Spleen (tissue), 11 donors: ENCODE measurements around the gene SLC6A8. TPM values are rescaled to one million over a fixed set of nuclear protein-coding genes. Genes with fewer than 3 reads are reported as not detected.

Source experiments
- DNase-seq: peaks from one replicate; pipeline ENCODE4 v3.0.0-alpha.2; 2020
- H3K27ac ChIP-seq, 8 donors: fragments of 200-600 bp; sonication (generic) in 7 of 8; 1 replicate in 4 of 8; 2 replicates in 4 of 8; pipeline versions ENCODE4 v1.5.0 to v1.8.0; 2016 to 2021; ENCODE audit warnings: inconsistent platforms in 4 of 8, mild to moderate bottlenecking in 4 of 8, moderate library complexity in 1 of 8
- H3K27me3 ChIP-seq, 7 donors: fragments of 200-600 bp; sonication (generic) in 6 of 7; replicated peaks in 1 of 7; 1 replicate in 4 of 7; 2 replicates in 3 of 7; pipeline versions ENCODE4 v1.5.0 to v1.8.0; 2016 to 2021; ENCODE audit warnings: inconsistent platforms in 3 of 7, mild to moderate bottlenecking in 1 of 7
- H3K36me3 ChIP-seq, 6 donors: fragments of 200-600 bp; sonication (generic) in 5 of 6; 1 replicate in 4 of 6; 2 replicates in 2 of 6; pipeline versions ENCODE4 v1.5.0 to v1.8.0; 2016 to 2021; ENCODE audit warnings: inconsistent platforms in 2 of 6
- H3K4me1 ChIP-seq, 6 donors: fragments of 200-600 bp; sonication (generic) in 5 of 6; 1 replicate in 3 of 6; 2 replicates in 3 of 6; pipeline versions ENCODE4 v1.5.0 to v1.8.0; 2016 to 2021; ENCODE audit warnings: inconsistent platforms in 3 of 6
- H3K4me3 ChIP-seq, 8 donors: fragments of 200-600 bp; sonication (generic) in 7 of 8; 1 replicate in 4 of 8; 2 replicates in 4 of 8; pipeline versions ENCODE4 v1.5.0 to v1.8.0; 2016 to 2021; ENCODE audit warnings: inconsistent platforms in 4 of 8, mild to moderate bottlenecking in 4 of 8, moderate library complexity in 2 of 8
- H3K9me3 ChIP-seq, 8 donors: fragments of 200-600 bp; sonication (generic) in 7 of 8; 1 replicate in 4 of 8; 2 replicates in 4 of 8; pipeline versions ENCODE4 v1.5.0 to v1.8.0; 2016 to 2021; ENCODE audit warnings: inconsistent platforms in 4 of 8
- POLR2A ChIP-seq, 3 donors: fragments of 450-650 bp; IDR thresholded peaks; one replicate each; pipeline ENCODE4 v1.5.1; 2017; ENCODE audit warnings: antibody characterized with exemption in 3 of 3, mild to moderate bottlenecking in 1 of 3
- POLR2AphosphoS5 ChIP-seq, 3 donors: sonication (generic); formaldehyde crosslinking; IDR thresholded peaks; one replicate each; pipeline ENCODE4 v1.5.1; 2017; ENCODE audit warnings: antibody characterized with exemption in 3 of 3
- WGBS, 5 donors: extraction: QIAGEN DNeasy Blood & Tissue Kit in 3 of 5; methylation state at CpG; one replicate each; pipeline versions ENCODE4 v1.1.5 to v1.1.7; 2013 to 2018; 5-methylcytosine and 5-hydroxymethylcytosine counted together
- intact Hi-C: fragments of 100-400 bp; cut with DNase I; formaldehyde crosslinking; loops from one replicate; pipeline ENCODE4 v1.15.0; 2023; ENCODE audit warnings: low total_unique reads
- polyA plus RNA-seq, 3 donors: library from polyadenylated mRNA; stranded (reverse); fragments of 200-250 nt; gene quantifications; one replicate each; pipeline ENCODE4 v1.2.1, GENCODE V29; 2013
- total RNA-seq, 7 donors: library from RNA; depleted of rRNA in 3 of 7; stranded (reverse); fragments of >200 nt in 3 of 7; fragmentation: NEBNext Ultra II Directional in 4 of 7; extraction: Animal tissue kit (Norgen Biotek cat#: 25700) in 4 of 7; gene quantifications; one replicate each; pipeline versions ENCODE4 v1.1.0 to v1.2.1, GENCODE V29; 2016 to 2021
- TF ChIP-seq, protein P1 (sequence below), 11 experiments: fragments of 200-600 bp in 7 of 11; fragments of 450-650 bp in 4 of 11; sonication (generic) in 4 of 11; IDR thresholded peaks in 8 of 11; conservative IDR thresholded peaks in 3 of 11; 1 replicate in 7 of 11; 2 replicates in 4 of 11; pipeline versions ENCODE4 v1.4.0 to v1.8.0; 2016 to 2021; ENCODE audit warnings: antibody characterized with exemption in 11 of 11, inconsistent platforms in 4 of 11, mild to moderate bottlenecking in 1 of 11
- donor health status: healthy with polysubstance abuse.
- donor health status: DM: no; HTN: no; CAD: no; lungs with moderate emphysema.
- donor health status: DM: no; HTN: no; CAD: no.
- donor health status: Bipolar disorder and iron deficiency.
- donor health status: healthy.
- donor health status: DM: no; HTN: no; CAD: no.
- donor health status: DM: yes; HTN: yes; CAD: no.

SLC6A8 gene
- total and polyA plus RNA-seq, 10 donors: 3.2 to 72.9 (median 9.6) TPM

DNA sequence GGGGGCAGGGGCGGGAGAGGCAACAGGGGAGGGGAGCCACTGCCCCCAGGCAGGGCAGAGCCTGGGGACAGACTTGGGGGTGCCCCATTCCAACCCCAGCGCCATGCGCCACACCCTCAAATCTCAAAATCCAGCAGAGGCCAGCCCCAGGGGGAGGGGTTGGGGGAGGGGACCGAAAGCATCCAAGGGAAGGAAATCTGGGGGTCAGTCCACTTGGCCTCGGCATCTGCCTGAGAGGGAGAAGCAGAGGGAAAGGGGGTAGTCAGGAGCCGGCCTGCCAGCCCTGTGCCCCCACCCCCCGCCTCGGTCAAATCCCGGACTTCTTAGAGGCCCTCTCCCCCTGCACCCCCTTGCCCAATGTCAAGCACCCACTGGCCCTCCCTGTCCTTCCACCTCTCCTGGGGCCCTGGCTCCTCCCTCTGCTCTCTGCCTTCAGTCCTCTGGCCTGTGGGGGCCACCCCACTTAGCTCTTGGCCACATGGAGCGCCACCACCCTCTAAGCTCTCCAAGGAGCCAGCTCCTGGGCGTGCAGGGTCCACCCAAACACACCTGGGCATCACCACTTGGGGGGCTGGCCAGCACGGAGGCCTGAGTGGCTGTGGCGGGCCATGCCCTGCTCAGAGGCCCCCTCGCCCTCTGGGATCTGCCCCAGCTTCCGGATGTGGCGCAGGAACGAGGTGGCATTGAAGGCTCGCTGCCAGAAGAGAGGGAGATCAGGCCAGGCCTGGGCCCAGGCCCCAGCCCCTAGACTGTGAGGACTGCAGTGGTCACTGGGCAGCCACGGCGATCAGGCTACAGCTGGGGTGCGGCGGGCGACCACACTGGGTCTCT is 17.6 kb upstream of the SLC6A8 start:
- Histone ChIP-seq H3K27ac (no peak overlapping the region), H3K27me3 (peaks cover 0 to 51% (median 15%) of the 10 kb centered on the region in 7 donors), H3K9me3 (peaks cover 0 to 1% (median 0%) of the 10 kb centered on the region in 8 donors), H3K4me1 (peaks cover 0 to 10% (median 3%) of the 10 kb centered on the region in 6 donors), H3K4me3 (no peak overlapping the region), H3K36me3 (no peaks in the 10 kb centered on the region)
- intact Hi-C loops: loop anchor here (10.0 kb wide), 1 partner anchor 55 kb away; no protein-coding TSS in a partner anchor
- peak; percentile 70 for DNase-seq
- 60 to 88% (median 79%) methylated on average over 5 to 23 of the region's 23 CpGs for WGBS, 5 donors
- no peak for TF ChIP-seq POLR2AphosphoS5 (IDR thresholded peaks at IDR 0.05)
- TF ChIP-seq, protein P1, sequence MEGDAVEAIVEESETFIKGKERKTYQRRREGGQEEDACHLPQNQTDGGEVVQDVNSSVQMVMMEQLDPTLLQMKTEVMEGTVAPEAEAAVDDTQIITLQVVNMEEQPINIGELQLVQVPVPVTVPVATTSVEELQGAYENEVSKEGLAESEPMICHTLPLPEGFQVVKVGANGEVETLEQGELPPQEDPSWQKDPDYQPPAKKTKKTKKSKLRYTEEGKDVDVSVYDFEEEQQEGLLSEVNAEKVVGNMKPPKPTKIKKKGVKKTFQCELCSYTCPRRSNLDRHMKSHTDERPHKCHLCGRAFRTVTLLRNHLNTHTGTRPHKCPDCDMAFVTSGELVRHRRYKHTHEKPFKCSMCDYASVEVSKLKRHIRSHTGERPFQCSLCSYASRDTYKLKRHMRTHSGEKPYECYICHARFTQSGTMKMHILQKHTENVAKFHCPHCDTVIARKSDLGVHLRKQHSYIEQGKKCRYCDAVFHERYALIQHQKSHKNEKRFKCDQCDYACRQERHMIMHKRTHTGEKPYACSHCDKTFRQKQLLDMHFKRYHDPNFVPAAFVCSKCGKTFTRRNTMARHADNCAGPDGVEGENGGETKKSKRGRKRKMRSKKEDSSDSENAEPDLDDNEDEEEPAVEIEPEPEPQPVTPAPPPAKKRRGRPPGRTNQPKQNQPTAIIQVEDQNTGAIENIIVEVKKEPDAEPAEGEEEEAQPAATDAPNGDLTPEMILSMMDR (IDR thresholded peaks at IDR 0.05 in 8 of 11, conservative IDR thresholded peaks at IDR 0.05 in 3 of 11): no peak
- TF ChIP-seq POLR2A (IDR thresholded peaks at IDR 0.05): no peak

DNA sequence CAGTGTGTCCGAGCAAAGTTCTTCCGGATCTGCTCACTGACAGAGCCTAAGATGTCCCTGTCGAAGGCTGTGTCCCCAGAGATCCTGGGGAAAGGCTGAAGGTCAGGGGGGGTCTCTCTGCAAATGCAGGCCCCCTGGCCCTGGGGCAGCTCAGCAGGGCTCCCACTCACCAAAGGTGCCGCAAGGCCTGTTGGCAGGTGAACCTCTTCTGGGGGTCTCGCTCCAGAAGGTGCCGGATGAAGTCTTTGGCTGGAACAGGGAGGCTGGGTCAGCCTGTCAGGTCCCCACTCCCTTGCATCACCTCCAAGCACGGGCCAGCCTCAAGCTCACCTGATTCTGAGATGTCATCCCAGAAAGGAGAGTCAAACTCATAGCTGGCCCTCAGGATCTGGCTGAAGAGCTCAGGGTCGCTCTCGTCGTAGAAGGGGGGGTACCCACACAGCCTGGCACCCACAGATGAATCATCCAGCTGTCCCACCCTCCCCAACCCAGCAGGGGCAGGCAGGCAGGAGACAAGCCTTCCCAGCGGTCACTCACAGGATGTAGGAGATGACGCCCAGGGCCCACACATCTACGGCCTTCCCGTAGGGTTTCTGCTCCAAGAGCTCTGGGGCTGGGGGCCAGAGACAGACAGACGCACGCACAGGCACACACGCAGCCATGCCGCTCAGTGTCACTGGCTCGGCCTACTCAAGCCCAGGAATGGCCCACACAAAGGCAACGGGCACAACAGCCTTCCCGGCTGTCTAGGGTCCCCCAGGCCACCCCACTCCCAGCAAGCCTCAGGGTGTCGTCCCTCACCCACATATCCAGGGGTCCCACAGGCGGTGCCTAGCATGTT is 16.8 kb upstream of the SLC6A8 start:
- 80 to 93% (median 89%) methylated on average over 1 to 23 of the region's 23 CpGs for WGBS, 5 donors
- H3K27me3 ChIP-seq: peaks cover 0 to 51% (median 15%) of the 10 kb centered on the region in 7 donors

DNA sequence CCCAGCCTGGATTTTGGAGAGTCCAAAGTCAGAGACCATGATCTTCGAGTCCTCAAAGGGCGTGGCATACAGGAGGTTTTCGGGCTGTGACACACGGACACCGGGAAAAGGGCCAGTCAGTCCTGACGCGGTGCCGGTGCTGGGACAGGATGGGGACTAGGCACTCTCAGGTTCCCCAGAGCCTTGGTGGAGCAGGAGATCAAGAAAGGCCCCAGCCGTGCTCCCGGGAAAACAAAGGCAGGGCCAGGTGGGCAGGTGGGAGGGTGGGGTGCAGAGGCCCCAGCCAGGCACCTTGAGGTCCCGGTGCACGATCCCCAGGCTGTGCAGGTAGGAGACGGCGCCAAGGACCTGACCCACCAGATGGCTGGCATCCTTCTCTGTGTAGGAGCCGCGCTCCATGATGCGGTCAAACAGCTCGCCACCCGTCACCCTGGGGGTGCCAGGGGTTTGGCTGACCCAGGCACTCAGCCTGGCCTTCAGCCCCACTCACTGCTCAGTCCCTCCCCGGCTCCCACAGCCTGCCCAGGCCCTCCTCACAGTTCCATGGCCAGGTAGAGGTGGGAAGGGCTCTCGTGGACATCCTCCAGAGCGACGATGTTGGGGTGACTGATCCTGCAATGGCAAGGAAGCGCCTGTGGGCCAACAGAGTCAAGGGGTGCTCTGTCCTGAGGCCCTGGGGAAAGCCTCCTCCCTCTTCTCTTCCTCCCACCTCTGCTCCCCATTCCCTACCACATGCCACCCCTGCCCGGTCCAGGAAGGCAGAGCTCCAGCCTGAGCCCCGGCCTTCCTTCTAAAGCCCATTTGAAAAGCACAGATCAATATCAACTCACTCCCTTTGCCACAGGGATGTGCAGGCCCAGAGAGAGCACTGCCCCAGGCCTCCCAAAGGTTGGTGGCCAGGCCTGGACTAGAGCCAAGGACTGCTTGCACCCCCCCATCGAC is 15.9 kb upstream of the SLC6A8 start:
- H3K9me3 ChIP-seq: no peaks in the 10 kb centered on the region
- 86 to 93% (median 89%) methylated on average over 2 to 27 of the region's 27 CpGs for WGBS, 5 donors
- TF ChIP-seq, protein P1 (IDR thresholded peaks at IDR 0.05 in 8 of 11, conservative IDR thresholded peaks at IDR 0.05 in 3 of 11): no peak
- no peak for TF ChIP-seq POLR2AphosphoS5 (IDR thresholded peaks at IDR 0.05)
- TF ChIP-seq POLR2A (IDR thresholded peaks at IDR 0.05): no peak
- peaks cover 0 to 10% (median 3%) of the 10 kb centered on the region in 6 donors for H3K4me1 ChIP-seq
- peaks cover 0 to 52% (median 15%) of the 10 kb centered on the region in 7 donors for H3K27me3 ChIP-seq
- no peak overlapping the region for H3K27ac ChIP-seq
- DNase-seq: peak; percentile 72
- H3K4me3 ChIP-seq: no peak overlapping the region
- intact Hi-C loops: no loop called here
- H3K36me3 ChIP-seq: no peaks in the 10 kb centered on the region

More for the DNA sequence above, 16.8 kb upstream of the SLC6A8 start:
- TF ChIP-seq, protein P1 (IDR thresholded peaks at IDR 0.05 in 8 of 11, conservative IDR thresholded peaks at IDR 0.05 in 3 of 11): no peak
- TF ChIP-seq POLR2AphosphoS5 (IDR thresholded peaks at IDR 0.05) (no peak), POLR2A (IDR thresholded peaks at IDR 0.05) (no peak)
- H3K27ac ChIP-seq: no peak overlapping the region
- intact Hi-C loops: no loop called here
- DNase-seq: peak; percentile 64
- no peaks in the 10 kb centered on the region for H3K9me3 ChIP-seq
- H3K36me3 ChIP-seq: no peaks in the 10 kb centered on the region
- H3K4me1 ChIP-seq: peaks cover 0 to 10% (median 3%) of the 10 kb centered on the region in 6 donors
- no peak overlapping the region for H3K4me3 ChIP-seq
